ENCODE results near the gene MSANTD3.
"Not testable (repeated sequence)": the region's sequence is repeated elsewhere in the genome, so short reads cannot be mapped to it uniquely, and the experiment has no call there.

MSANTD3 gene

DNA sequence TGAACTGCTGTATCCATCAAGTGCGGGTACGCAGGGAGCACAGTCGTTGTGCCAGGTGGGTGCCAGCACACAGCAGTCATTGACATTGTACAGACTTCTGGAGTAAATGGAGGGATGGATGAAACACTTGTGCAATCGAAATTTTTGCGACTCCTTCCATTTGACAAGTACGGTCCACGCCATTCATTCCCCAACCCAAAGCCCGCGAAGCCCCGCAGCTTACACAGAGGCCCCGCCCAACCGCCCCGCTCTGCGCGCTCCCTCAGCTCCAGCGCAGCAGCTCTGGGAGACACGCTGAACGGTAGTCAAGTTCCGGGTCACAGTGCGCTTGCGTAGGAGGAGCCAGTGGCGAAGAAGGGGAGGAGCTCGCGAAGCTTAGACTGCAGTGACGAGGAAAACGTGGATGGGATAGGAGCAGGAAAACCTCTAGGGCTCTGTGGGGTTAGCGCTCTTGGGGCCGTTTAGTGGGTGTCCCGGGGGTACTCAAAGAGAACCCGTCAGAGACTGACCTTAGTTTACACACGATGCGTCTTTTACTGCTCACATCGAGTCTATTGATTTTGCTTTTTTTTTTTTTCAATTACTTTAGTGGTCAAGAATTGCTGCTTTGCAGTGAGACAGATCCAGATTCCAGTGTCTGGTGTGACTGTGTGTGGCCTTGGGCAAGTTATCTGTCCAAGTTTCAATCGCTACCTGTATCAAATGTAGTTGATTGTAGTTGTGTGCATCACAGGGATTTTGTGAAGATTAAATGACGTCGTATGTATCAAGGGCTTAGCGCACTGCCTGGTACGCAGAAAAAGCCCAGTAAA, 15.3 kb upstream of the MSANTD3 start:
- Histone ChIP-seq H3K4me1 (ENCODE audit: control insufficient read depth, insufficient read depth, low read length) (peaks cover 6% of the 10 kb centered on the region), H3K27me3 (ENCODE audit: control insufficient read depth, insufficient read depth, low read length) (no peaks in the 10 kb centered on the region), H3K9ac (ENCODE audit: low read depth, low read length) (peak overlapping the region; percentile 56), H3K9me3 (replicated peaks; ENCODE audit: low read length) (no peaks in the 10 kb centered on the region), H3K4me3 (ENCODE audit: low read length) (peak overlapping the region; percentile 65), H3K36me3 (ENCODE audit: insufficient read depth, low read length) (no peaks in the 10 kb centered on the region), H3K4me2 (ENCODE audit: low read length) (peak overlapping the region; percentile 83)

DNA sequence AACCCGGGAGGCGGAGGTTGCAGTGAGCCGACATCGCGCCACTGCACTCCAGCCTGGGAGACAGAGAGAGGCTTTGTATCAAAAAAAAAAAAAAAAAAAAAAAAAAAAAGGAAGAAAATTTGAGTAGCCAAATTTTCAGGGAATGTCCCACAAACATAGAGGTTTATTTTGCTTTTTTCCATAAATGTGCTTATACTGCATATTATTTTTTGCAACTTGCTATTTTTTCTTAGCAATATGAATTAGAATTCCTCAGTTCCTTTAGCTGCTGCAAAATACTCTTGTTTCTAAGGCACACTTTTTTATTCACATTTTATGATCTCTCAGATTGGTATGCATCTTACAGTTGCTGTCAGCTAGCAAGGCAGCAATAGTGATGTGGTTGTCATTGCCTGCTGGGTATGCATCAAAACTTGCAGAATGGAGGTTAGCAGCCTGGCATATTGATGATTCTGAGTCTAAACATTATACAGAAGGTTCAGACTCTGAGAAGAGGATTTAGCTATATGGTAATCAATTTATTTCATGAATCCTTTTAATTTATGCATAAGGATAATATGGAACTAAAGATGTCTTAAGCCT, 13.0 kb upstream of the MSANTD3 start:
- H3K4me2 ChIP-seq (ENCODE audit: low read length) = no peak overlapping the region
- H3K36me3 ChIP-seq (ENCODE audit: insufficient read depth, low read length) = no peaks in the 10 kb centered on the region
- no peak overlapping the region for H3K4me3 ChIP-seq (ENCODE audit: low read length)
- H3K27me3 ChIP-seq (ENCODE audit: control insufficient read depth, insufficient read depth, low read length) = no peaks in the 10 kb centered on the region
- H3K9me3 ChIP-seq (replicated peaks; ENCODE audit: low read length) = no peaks in the 10 kb centered on the region
- H3K4me1 ChIP-seq (ENCODE audit: control insufficient read depth, insufficient read depth, low read length) = peaks cover 8% of the 10 kb centered on the region
- no peak overlapping the region for H3K9ac ChIP-seq (ENCODE audit: low read depth, low read length)

GRCh38 chr9:100417815-100418214, 9.1 kb upstream of the MSANTD3 start:
- Histone ChIP-seq H3K27me3 (ENCODE audit: control insufficient read depth, insufficient read depth, low read length) (no peaks in the 10 kb centered on the region), H3K4me2 (ENCODE audit: low read length) (no peak overlapping the region), H3K4me3 (ENCODE audit: low read length) (no peak overlapping the region), H3K9me3 (replicated peaks; ENCODE audit: low read length) (no peaks in the 10 kb centered on the region), H3K9ac (ENCODE audit: low read depth, low read length) (no peak overlapping the region), H3K4me1 (ENCODE audit: control insufficient read depth, insufficient read depth, low read length) (peaks cover 3% of the 10 kb centered on the region), H3K36me3 (ENCODE audit: insufficient read depth, low read length) (no peaks in the 10 kb centered on the region)

GRCh38 chr9:100419166-100419565, 7.8 kb upstream of the MSANTD3 start:
- Histone ChIP-seq H3K36me3 (ENCODE audit: insufficient read depth, low read length) (no peaks in the 10 kb centered on the region), H3K4me1 (ENCODE audit: control insufficient read depth, insufficient read depth, low read length) (peaks cover 3% of the 10 kb centered on the region), H3K4me2 (ENCODE audit: low read length) (no peak overlapping the region), H3K4me3 (ENCODE audit: low read length) (no peak overlapping the region), H3K9me3 (replicated peaks; ENCODE audit: low read length) (no peaks in the 10 kb centered on the region), H3K27me3 (ENCODE audit: control insufficient read depth, insufficient read depth, low read length) (no peaks in the 10 kb centered on the region), H3K9ac (ENCODE audit: low read depth, low read length) (no peak overlapping the region)

GRCh38 chr9:100421116-100421515, 5.8 kb upstream of the MSANTD3 start:
- H3K4me2 ChIP-seq (ENCODE audit: low read length); H3K27me3 ChIP-seq (ENCODE audit: control insufficient read depth, insufficient read depth, low read length); H3K9me3 ChIP-seq (replicated peaks; ENCODE audit: low read length); H3K4me3 ChIP-seq (ENCODE audit: low read length); H3K4me1 ChIP-seq (ENCODE audit: control insufficient read depth, insufficient read depth, low read length); H3K36me3 ChIP-seq (ENCODE audit: insufficient read depth, low read length); H3K9ac ChIP-seq (ENCODE audit: low read depth, low read length): not testable (repeated sequence)

GRCh38 chr9:100425758-100426157, 1.2 kb upstream of the MSANTD3 start:
- H3K9me3 ChIP-seq (replicated peaks; ENCODE audit: low read length) = no peaks in the 10 kb centered on the region
- H3K36me3 ChIP-seq (ENCODE audit: insufficient read depth, low read length) = no peaks in the 10 kb centered on the region
- H3K27me3 ChIP-seq (ENCODE audit: control insufficient read depth, insufficient read depth, low read length) = no peaks in the 10 kb centered on the region
- H3K4me1 ChIP-seq (ENCODE audit: control insufficient read depth, insufficient read depth, low read length) = peaks cover 34% of the 10 kb centered on the region
- H3K4me2 ChIP-seq (ENCODE audit: low read length) = peak overlapping the region; percentile 94
- H3K4me3 ChIP-seq (ENCODE audit: low read length) = no peak overlapping the region
- peak overlapping the region; percentile 92 for H3K9ac ChIP-seq (ENCODE audit: low read depth, low read length)

- no peaks in the 10 kb centered on the region for H3K9me3 ChIP-seq (replicated peaks; ENCODE audit: low read length)
- H3K9ac ChIP-seq (ENCODE audit: low read depth, low read length) = peak overlapping the region; percentile 92
- H3K4me2 ChIP-seq (ENCODE audit: low read length) = peak overlapping the region; percentile 94
- H3K27me3 ChIP-seq (ENCODE audit: control insufficient read depth, insufficient read depth, low read length) = no peaks in the 10 kb centered on the region
- peaks cover 34% of the 10 kb centered on the region for H3K4me1 ChIP-seq (ENCODE audit: control insufficient read depth, insufficient read depth, low read length)
- H3K36me3 ChIP-seq (ENCODE audit: insufficient read depth, low read length) = no peaks in the 10 kb centered on the region
- H3K4me3 ChIP-seq (ENCODE audit: low read length) = peak overlapping the region; percentile 90
These were observed 784 bp upstream of the MSANTD3 start for GRCh38 chr9:100426189-100426529.

GRCh38 chr9:100427366-100428263, 672 bp downstream of the MSANTD3 start:
- no peaks in the 10 kb centered on the region for H3K9me3 ChIP-seq (replicated peaks; ENCODE audit: low read length)
- H3K4me2 ChIP-seq (ENCODE audit: low read length) = peak overlapping the region; percentile 88
- peak overlapping the region; percentile 95 for H3K9ac ChIP-seq (ENCODE audit: low read depth, low read length)
- peaks cover 4% of the 10 kb centered on the region for H3K36me3 ChIP-seq (ENCODE audit: insufficient read depth, low read length)
- peaks cover 41% of the 10 kb centered on the region for H3K4me1 ChIP-seq (ENCODE audit: control insufficient read depth, insufficient read depth, low read length)
- peak overlapping the region; percentile 90 for H3K4me3 ChIP-seq (ENCODE audit: low read length)
- no peaks in the 10 kb centered on the region for H3K27me3 ChIP-seq (ENCODE audit: control insufficient read depth, insufficient read depth, low read length)

DNA sequence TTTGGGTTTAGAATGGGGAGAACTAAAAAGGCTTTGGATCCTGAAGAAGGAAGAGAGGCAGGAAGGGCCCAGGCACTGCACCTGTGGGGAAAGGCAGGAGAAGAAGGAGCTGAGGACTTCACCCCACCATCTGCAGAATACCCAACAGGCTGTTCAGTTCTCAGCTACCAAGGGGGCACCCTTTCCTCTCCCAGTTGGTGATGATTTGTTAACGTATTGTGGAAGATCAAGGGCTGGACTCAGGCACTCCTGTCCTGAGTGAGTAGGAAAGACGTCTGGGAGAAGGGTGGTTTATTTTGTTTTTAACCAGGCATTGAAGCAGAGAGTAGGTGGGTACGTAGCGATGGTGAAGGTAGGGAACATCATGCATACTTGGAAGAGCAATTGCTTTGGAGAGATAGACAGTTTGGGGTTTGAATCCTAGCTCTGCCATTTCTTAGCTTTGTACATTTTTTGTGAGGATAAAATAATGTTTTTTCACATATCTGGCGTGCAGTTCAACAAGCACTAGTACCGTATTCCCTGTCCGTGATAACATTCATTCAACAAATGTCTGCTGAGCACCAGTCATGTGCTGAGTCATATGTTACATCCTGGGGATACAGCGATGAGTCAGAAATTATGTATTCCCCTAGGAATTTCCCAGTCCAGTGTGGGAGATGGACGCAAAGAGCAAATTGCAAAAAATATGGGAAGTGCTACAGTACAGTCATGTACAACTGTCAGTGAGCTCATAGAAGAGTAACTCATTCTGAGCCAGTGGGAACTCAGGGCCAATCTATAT, 2.1 kb downstream of the MSANTD3 start:
- H3K4me3 ChIP-seq (ENCODE audit: low read length) = peak overlapping the region; percentile 90
- peaks cover 41% of the 10 kb centered on the region for H3K4me1 ChIP-seq (ENCODE audit: control insufficient read depth, insufficient read depth, low read length)
- peak overlapping the region; percentile 95 for H3K9ac ChIP-seq (ENCODE audit: low read depth, low read length)
- no peaks in the 10 kb centered on the region for H3K9me3 ChIP-seq (replicated peaks; ENCODE audit: low read length)
- H3K36me3 ChIP-seq (ENCODE audit: insufficient read depth, low read length) = peaks cover 4% of the 10 kb centered on the region
- H3K27me3 ChIP-seq (ENCODE audit: control insufficient read depth, insufficient read depth, low read length) = no peaks in the 10 kb centered on the region
- peak overlapping the region; percentile 88 for H3K4me2 ChIP-seq (ENCODE audit: low read length)

DNA sequence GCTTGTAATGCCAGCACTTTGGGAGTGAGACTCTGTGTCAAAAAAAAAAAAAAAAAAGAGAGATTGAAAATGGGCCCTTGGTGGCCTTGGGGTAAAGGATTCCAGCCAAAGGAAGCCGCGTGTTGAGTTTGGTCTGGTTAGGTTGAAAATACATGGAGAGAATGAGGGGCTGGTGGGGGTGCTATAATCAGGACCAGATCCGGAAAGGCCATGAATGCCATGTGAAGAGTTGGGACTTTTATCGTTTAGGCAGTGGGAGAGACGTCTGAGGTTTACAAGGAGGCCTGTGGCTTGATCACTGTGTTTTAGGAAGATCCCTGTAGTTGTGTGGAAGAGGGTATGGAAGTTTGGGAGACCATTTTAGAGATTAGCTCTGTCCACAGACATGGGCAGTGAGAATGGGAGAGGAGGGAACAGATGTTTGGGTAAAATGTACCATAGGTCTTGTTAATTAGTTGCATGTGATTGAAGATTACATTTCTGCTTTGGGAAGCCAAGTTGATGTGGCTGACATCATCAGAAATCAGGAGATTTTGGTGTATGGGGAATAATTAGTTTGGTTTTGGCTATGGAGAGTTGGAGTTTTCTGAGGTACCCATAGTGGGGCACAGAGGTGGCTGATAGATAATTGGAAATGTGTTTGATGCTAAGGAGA, 3.5 kb downstream of the MSANTD3 start:
- Histone ChIP-seq H3K4me2 (ENCODE audit: low read length) (peak overlapping the region; percentile 57), H3K9ac (ENCODE audit: low read depth, low read length) (no peak overlapping the region), H3K4me3 (ENCODE audit: low read length) (peak overlapping the region; percentile 13), H3K27me3 (ENCODE audit: control insufficient read depth, insufficient read depth, low read length) (no peaks in the 10 kb centered on the region), H3K4me1 (ENCODE audit: control insufficient read depth, insufficient read depth, low read length) (peaks cover 41% of the 10 kb centered on the region), H3K36me3 (ENCODE audit: insufficient read depth, low read length) (peaks cover 11% of the 10 kb centered on the region), H3K9me3 (replicated peaks; ENCODE audit: low read length) (no peaks in the 10 kb centered on the region)
